ENCODE results near the gene ZFX. TPM values are rescaled to one million over a fixed set of nuclear protein-coding genes. Genes with fewer than 3 reads are reported as not detected.
"Not testable (repeated sequence)": the region's sequence is repeated elsewhere in the genome, so short reads cannot be mapped to it uniquely, and the experiment has no call there.

ZFX gene
- total RNA-seq, 4 donors from 2014 or later, result 31.4 to 61.3 (median 45.0) TPM

DNA sequence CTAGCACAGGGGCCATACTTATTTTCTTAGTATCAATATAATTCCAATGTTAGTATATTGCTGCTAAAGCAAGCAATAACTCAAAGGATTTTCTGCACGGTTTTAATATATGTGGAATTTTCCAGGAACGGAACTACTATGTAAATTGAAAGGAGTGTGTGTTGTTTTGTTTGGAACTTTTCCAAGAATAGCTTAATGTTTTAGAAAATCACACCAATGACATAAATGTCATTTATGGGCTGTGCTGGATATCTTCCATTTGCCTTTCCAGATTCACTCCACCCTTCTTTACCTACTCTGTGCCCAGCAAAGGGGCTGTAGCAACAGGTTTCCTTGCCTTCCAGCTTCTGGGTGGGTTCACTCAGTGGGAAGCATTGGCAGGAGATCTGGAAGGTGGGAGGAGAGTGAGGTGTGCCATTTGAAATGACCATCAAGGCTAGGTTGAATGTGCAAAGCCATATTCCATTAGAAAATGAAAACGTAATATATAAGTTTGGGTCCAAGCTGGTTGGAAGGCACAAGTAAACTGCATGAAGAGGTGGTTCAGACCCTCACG is 25.2 kb upstream of the ZFX start:
- H3K9me3 ChIP-seq, result no peaks in the 10 kb centered on the region
- H3K27ac ChIP-seq, result no peak overlapping the region
- no peak for DNase-seq (ENCODE audit: low spot score in 2 of 2)
- H3K4me3 ChIP-seq, result no peak overlapping the region
- H3K36me3 ChIP-seq, result no peaks in the 10 kb centered on the region
- no peaks in the 10 kb centered on the region for H3K4me1 ChIP-seq
- WGBS, result 46% methylated on average over 4 of the region's 4 CpGs
- no peak for TF ChIP-seq EP300 (IDR thresholded peaks at IDR 0.05)
- TF ChIP-seq, protein P1, sequence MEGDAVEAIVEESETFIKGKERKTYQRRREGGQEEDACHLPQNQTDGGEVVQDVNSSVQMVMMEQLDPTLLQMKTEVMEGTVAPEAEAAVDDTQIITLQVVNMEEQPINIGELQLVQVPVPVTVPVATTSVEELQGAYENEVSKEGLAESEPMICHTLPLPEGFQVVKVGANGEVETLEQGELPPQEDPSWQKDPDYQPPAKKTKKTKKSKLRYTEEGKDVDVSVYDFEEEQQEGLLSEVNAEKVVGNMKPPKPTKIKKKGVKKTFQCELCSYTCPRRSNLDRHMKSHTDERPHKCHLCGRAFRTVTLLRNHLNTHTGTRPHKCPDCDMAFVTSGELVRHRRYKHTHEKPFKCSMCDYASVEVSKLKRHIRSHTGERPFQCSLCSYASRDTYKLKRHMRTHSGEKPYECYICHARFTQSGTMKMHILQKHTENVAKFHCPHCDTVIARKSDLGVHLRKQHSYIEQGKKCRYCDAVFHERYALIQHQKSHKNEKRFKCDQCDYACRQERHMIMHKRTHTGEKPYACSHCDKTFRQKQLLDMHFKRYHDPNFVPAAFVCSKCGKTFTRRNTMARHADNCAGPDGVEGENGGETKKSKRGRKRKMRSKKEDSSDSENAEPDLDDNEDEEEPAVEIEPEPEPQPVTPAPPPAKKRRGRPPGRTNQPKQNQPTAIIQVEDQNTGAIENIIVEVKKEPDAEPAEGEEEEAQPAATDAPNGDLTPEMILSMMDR (IDR thresholded peaks at IDR 0.05), result no peak
- no peaks in the 10 kb centered on the region for H3K27me3 ChIP-seq

- Histone ChIP-seq H3K9me3 (no peaks in the 10 kb centered on the region), H3K27ac (no peak overlapping the region), H3K4me3 (no peak overlapping the region), H3K36me3 (no peaks in the 10 kb centered on the region), H3K27me3 (no peaks in the 10 kb centered on the region), H3K4me1 (no peaks in the 10 kb centered on the region)
- 68% methylated on average over 8 of the region's 8 CpGs for WGBS
- no peak for DNase-seq (ENCODE audit: low spot score in 2 of 2)
- TF ChIP-seq, protein P1 (IDR thresholded peaks at IDR 0.05), result no peak
- no peak for TF ChIP-seq POLR2A (IDR thresholded peaks at IDR 0.05)
- TF ChIP-seq POLR2AphosphoS5 (IDR thresholded peaks at IDR 0.05), result no peak
Measured at GRCh38 chrX:24125028-24125612, 24.4 kb upstream of the ZFX start.

GRCh38 chrX:24131476-24131875 is 18.1 kb upstream of the ZFX start:
- no peaks in the 10 kb centered on the region for H3K4me1 ChIP-seq
- H3K27ac ChIP-seq, result no peak overlapping the region
- no peaks in the 10 kb centered on the region for H3K36me3 ChIP-seq
- 100% methylated on average over 1 of the region's 1 CpG for WGBS
- H3K4me3 ChIP-seq, result no peak overlapping the region
- no peak for DNase-seq (ENCODE audit: low spot score in 2 of 2)
- no peak for TF ChIP-seq EP300 (IDR thresholded peaks at IDR 0.05)
- TF ChIP-seq POLR2A (IDR thresholded peaks at IDR 0.05), result no peak
- no peak for TF ChIP-seq POLR2AphosphoS5 (IDR thresholded peaks at IDR 0.05)
- TF ChIP-seq, protein P1 (IDR thresholded peaks at IDR 0.05), result no peak
- no peaks in the 10 kb centered on the region for H3K9me3 ChIP-seq
- no peaks in the 10 kb centered on the region for H3K27me3 ChIP-seq

DNA sequence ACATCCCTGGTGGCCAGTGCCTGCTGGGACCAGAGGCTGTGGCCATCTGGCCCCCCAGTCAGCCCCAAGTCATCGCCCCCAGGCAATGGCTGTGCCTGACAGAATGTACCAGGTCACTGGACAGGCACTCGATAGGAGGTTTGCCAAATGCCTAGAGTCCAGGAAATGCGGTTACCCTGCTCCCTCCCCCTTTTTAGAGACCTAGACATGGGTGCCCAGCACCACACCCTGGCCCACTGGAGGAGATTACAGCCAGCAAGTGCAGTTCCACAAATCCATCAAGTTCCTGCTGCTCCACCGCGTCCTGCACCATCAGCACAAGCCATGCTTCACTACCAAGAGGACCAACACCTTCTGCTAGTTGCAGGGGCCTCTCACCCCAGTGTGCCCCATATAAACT is 16.2 kb upstream of the ZFX start:
- whole genome bisulfite sequencing, result 88% methylated on average over 5 of the region's 5 CpGs
- H3K9me3 ChIP-seq, result no peaks in the 10 kb centered on the region
- no peaks in the 10 kb centered on the region for H3K27me3 ChIP-seq
- no peaks in the 10 kb centered on the region for H3K4me1 ChIP-seq
- TF ChIP-seq, protein P1 (IDR thresholded peaks at IDR 0.05), result no peak
- no peak overlapping the region for H3K4me3 ChIP-seq
- H3K27ac ChIP-seq, result no peak overlapping the region
- no peak for DNase-seq (ENCODE audit: low spot score in 2 of 2)
- H3K36me3 ChIP-seq, result no peaks in the 10 kb centered on the region

DNA sequence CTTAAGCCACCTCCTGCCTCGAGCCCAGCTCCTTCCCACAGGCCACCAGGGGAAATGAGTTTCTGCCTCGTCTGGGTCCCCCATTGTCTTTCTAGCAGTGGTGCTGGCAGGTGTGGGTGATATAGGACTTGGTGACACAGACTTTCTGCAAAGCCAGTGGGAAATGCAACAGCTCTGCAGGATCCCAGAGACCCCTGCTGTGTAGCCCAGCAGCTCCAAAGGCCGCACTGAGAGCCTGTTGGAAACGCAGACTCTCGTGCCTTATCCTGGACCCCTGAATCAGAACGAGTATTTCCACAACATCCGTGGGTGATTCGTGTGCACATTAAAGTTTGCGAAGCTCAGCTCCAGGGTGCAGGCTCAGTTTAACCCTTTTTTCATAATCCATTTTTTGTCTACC is 13.8 kb upstream of the ZFX start:
- not testable (repeated sequence) for H3K27me3 ChIP-seq

GRCh38 chrX:24137192-24137591 is 12.3 kb upstream of the ZFX start:
- H3K27me3 ChIP-seq, result no peaks in the 10 kb centered on the region
- H3K9me3 ChIP-seq, result no peaks in the 10 kb centered on the region
- DNase-seq (ENCODE audit: low spot score in 2 of 2), result no peak
- H3K4me1 ChIP-seq, result no peaks in the 10 kb centered on the region
- H3K4me3 ChIP-seq, result no peak overlapping the region
- no peak overlapping the region for H3K27ac ChIP-seq
- H3K36me3 ChIP-seq, result no peaks in the 10 kb centered on the region
- TF ChIP-seq POLR2A (IDR thresholded peaks at IDR 0.05) (no peak), POLR2AphosphoS5 (IDR thresholded peaks at IDR 0.05) (no peak), EP300 (IDR thresholded peaks at IDR 0.05) (no peak)
- TF ChIP-seq, protein P1 (IDR thresholded peaks at IDR 0.05), result no peak

More for the DNA sequence above, 13.8 kb upstream of the ZFX start:
- H3K36me3 ChIP-seq; H3K4me3 ChIP-seq; H3K9me3 ChIP-seq; H3K4me1 ChIP-seq; DNase-seq (ENCODE audit: low spot score in 2 of 2); H3K27ac ChIP-seq: not testable (repeated sequence)
- WGBS, result 68% methylated on average over 7 of the region's 9 CpGs

DNA sequence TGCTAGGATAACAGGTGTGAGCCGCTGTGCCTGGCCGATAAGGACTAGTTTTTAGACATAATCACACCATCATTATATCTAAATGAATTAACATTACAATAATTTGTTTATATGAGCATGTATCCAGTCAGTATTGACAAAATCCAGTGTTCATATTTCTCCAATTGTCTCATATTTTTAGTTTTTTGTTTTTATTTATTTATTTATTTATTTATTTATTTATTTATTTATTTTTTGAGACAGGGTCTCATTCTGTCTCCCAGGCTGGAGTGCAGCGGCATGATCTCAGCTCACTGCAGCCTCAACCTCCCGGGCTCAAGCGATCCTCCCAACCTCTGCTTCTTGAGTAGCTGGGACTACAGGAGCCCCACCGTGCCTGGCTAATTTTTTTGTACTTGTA is 5.5 kb upstream of the ZFX start:
- not testable (repeated sequence) for H3K27me3 ChIP-seq; H3K4me3 ChIP-seq; H3K36me3 ChIP-seq; DNase-seq (ENCODE audit: low spot score in 2 of 2); H3K9me3 ChIP-seq; H3K27ac ChIP-seq
- H3K4me1 ChIP-seq, result peaks cover 22% of the 10 kb centered on the region
- WGBS, result 100% methylated on average over 6 of the region's 6 CpGs

Measured in suprapubic skin (tissue), 4 donors.